ENCODE results near the gene MASP2.

- no peak for TF ChIP-seq CTCF (IDR thresholded peaks at IDR 0.05; ENCODE audit: low read length)
- no peak for TF ChIP-seq EZH2 (IDR thresholded peaks at IDR 0.05; ENCODE audit: borderline replicate concordance, low read length)
These were observed 6.7 kb upstream of the MASP2 start for GRCh38 chr1:11053758-11054137.

Data from OCI-LY1 (cell line).